GM12878 (cell line): ENCODE measurements around the gene IGF2R. TPM values are rescaled to one million over a fixed set of nuclear protein-coding genes. Genes with fewer than 3 reads are reported as not detected.

Source experiments
- ATAC-seq: fragments of 200-7000 bp; cut with Tn5 transposase; 3 replicates; pipeline ENCODE4 v1.9.1; 2020; ENCODE audit warnings: mild to moderate bottlenecking, moderate library complexity
- BruUV-seq: library from RNA; stranded (reverse); fragments of 400-500 nt; replicated peaks from 2 replicates; lab custom pipeline; 2021; lab: Mats Ljungman, UMichigan
- CTCF ChIA-PET: fragments of 300-600 bp; sonication (Branson Sonifier 250); formaldehyde crosslinking; extraction: SDS; loops from one replicate; lab custom pipeline; 2021; ENCODE audit warnings: inconsistent platforms; lab: Yijun Ruan, JAX
- POLR2A ChIA-PET: fragments of 350-600 bp; formaldehyde crosslinking; extraction: SDS; loops from one replicate; lab custom pipeline; 2021; ENCODE audit warnings: inconsistent platforms; lab: Charles Lee
- RAD21 ChIA-PET: fragments of 300-600 bp; sonication (Branson Sonifier 250); formaldehyde crosslinking; loops from one replicate; lab custom pipeline; 2023; ENCODE audit warnings: antibody characterized with exemption; ENCODE audit not compliant: unreplicated experiment; lab: Charles Lee
- SMC1A ChIA-PET: fragments of 300-600 bp; sonication (Branson Sonifier 250); formaldehyde crosslinking; loops from one replicate; lab custom pipeline; 2023; ENCODE audit not compliant: unreplicated experiment, uncharacterized antibody; lab: Charles Lee
- DNase-seq: peaks from one replicate; pipeline ENCODE4 v3.0.0-alpha.2; 2011; ENCODE audit warnings: low read depth, low spot score
- FAIRE-seq: peaks from 3 replicates; lab custom pipeline; 2011; peaks lifted over from hg19 to GRCh38; lab: Jason Lieb, UNC
- H2AFZ ChIP-seq: 2 replicates; pipeline ENCODE4 v1.6.0; 2011; ENCODE audit warnings: low read depth, low read length, control low read depth; ENCODE audit not compliant: control insufficient read depth
- H3K27ac ChIP-seq: 2 replicates; pipeline ENCODE4 v1.5.1; 2011; ENCODE audit warnings: control low read depth; ENCODE audit not compliant: control insufficient read depth, insufficient read depth
- H3K27me3 ChIP-seq, 2 experiments: replicated peaks in 1 of 2; 2 replicates each; pipeline versions ENCODE4 v1.6.0 to v1.6.1; 2011; ENCODE audit warnings: low read length in 1 of 2; ENCODE audit not compliant: control insufficient read depth in 2 of 2, insufficient read depth in 2 of 2
- H3K36me3 ChIP-seq, 2 experiments: 2 replicates each; pipeline ENCODE4 v1.5.1; 2011; ENCODE audit warnings: low read length in 1 of 2; ENCODE audit not compliant: control insufficient read depth in 2 of 2, insufficient read depth in 2 of 2
- H3K4me1 ChIP-seq: 2 replicates; pipeline ENCODE4 v1.6.1; 2011; ENCODE audit warnings: mild to moderate bottlenecking, low read length, moderate library complexity, mixed read lengths; ENCODE audit not compliant: control insufficient read depth, insufficient read depth
- H3K4me2 ChIP-seq: 2 replicates; pipeline ENCODE4 v1.6.0; 2011; ENCODE audit warnings: control low read depth; ENCODE audit not compliant: control insufficient read depth, insufficient read depth
- H3K4me3 ChIP-seq: fragments of 200-600 bp; sonication (generic); 2 replicates; pipeline ENCODE4 v1.5.1; 2016
- H3K79me2 ChIP-seq: 2 replicates; pipeline ENCODE4 v1.6.0; 2011; ENCODE audit warnings: low read length; ENCODE audit not compliant: control insufficient read depth, insufficient read depth
- H3K9ac ChIP-seq: 2 replicates; pipeline ENCODE4 v1.8.0; 2011; ENCODE audit warnings: low read length, control low read depth, mixed read lengths; ENCODE audit not compliant: control insufficient read depth, insufficient read depth
- H3K9me3 ChIP-seq: replicated peaks from 3 replicates; pipeline ENCODE4 v1.5.1; 2011; ENCODE audit warnings: mild to moderate bottlenecking, low read length; ENCODE audit not compliant: control insufficient read depth, insufficient read depth
- H4K20me1 ChIP-seq: 2 replicates; pipeline ENCODE4 v1.6.0; 2011; ENCODE audit not compliant: control insufficient read depth, insufficient read depth
- CEBPB ChIP-seq, 2 experiments: fragments of 150-350 bp in 1 of 2; IDR thresholded peaks; 2 replicates each; pipeline ENCODE4 v1.6.1; 2012 to 2014; ENCODE audit warnings: low read depth in 2 of 2, low read length in 2 of 2, borderline replicate concordance in 1 of 2, inconsistent platforms in 1 of 2
- HDAC6 ChIP-seq: fragments of 200-600 bp; sonication (generic); IDR thresholded peaks from one replicate; pipeline ENCODE4 v1.8.0; 2017; ENCODE audit warnings: antibody characterized with exemption; ENCODE audit not compliant: unreplicated experiment
- MYB ChIP-seq: fragments of 150-350 bp; IDR thresholded peaks from 2 replicates; pipeline ENCODE4 v1.6.1; 2014; ENCODE audit warnings: mild to moderate bottlenecking, low read depth, low read length, borderline replicate concordance
- NKRF ChIP-seq: fragments of 450-650 bp; conservative IDR thresholded peaks from 2 replicates; pipeline ENCODE4 v1.6.1; 2017; ENCODE audit warnings: mild to moderate bottlenecking, moderate library complexity
- RAD51 ChIP-seq: fragments of 450-650 bp; IDR thresholded peaks from 2 replicates; pipeline ENCODE4 v1.6.1; 2016; ENCODE audit warnings: moderate library complexity, mild to moderate bottlenecking, inconsistent platforms
- SIX5 ChIP-seq: IDR thresholded peaks from 2 replicates; pipeline ENCODE4 v1.6.1; 2011; ENCODE audit warnings: mild to moderate bottlenecking, low read depth, low read length, moderate library complexity; ENCODE audit not compliant: severe bottlenecking
- SUZ12 ChIP-seq: fragments of 200-600 bp; sonication (generic); IDR thresholded peaks from one replicate; pipeline ENCODE4 v1.6.1; 2018; ENCODE audit warnings: antibody characterized with exemption, mild to moderate bottlenecking; ENCODE audit not compliant: unreplicated experiment
- TCF7 ChIP-seq: IDR thresholded peaks from 2 replicates; pipeline ENCODE4 v1.6.1; 2014; ENCODE audit warnings: antibody characterized with exemption, borderline replicate concordance
- WGBS: methylation state at CpG from one replicate; pipeline ENCODE4 v1.1.6; 2016; ENCODE audit warnings: low lambda C conversion rate; ENCODE audit not compliant: insufficient replicate concordance, insufficient coverage; ENCODE audit errors: missing lambda C conversion rate; 5-methylcytosine and 5-hydroxymethylcytosine counted together
- in situ Hi-C: fragments of 300-500 bp; cut with MboI; formaldehyde crosslinking; loops from 9 replicates; pipeline ENCODE4 v1.14.3; 2018; ENCODE audit warnings: mixed read lengths
- intact Hi-C: fragments of 100-400 bp; cut with micrococcal nuclease; formaldehyde crosslinking; loops from one replicate; pipeline ENCODE4 v1.14.2; 2022; ENCODE audit not compliant: unreplicated experiment
- polyA plus RNA-seq, 11 experiments: library from polyadenylated mRNA; depleted of rRNA in 4 of 11; unstranded in 6 of 11; stranded (reverse) in 5 of 11; fragments of >200 nt; fragmentation: Nextera tagmentation in 4 of 11; fragmentation: Illumina TruSeq in 1 of 11; extraction: Ambion mirVana in 4 of 11; extraction: Trizol in 1 of 11; gene quantifications; 1 replicate in 1 of 11; 2 replicates in 10 of 11; pipeline versions ENCODE4 v1.2.1 to v1.2.3, GENCODE V29; 2011 to 2016; ENCODE audit warnings: inconsistent platforms in 2 of 11, missing spikeins in 2 of 11, low read depth in 1 of 11
- total RNA-seq, 4 experiments: library from RNA; depleted of rRNA in 3 of 4; stranded (reverse); fragments of >200 nt in 3 of 4; fragmentation: Illumina TruSeq in 1 of 4; extraction: Trizol in 1 of 4; gene quantifications; 2 replicates each; pipeline versions ENCODE4 v1.2.1 to v1.2.3, GENCODE V29; 2013 to 2021

Gene IGF2R
- total and polyA plus RNA-seq, 10 of the 15 experiments (the other 5 are each of a cell fraction or from before 2014, with no cell fraction given), result 1.00 to 40.1 (median 16.8) TPM

- TF ChIP-seq NKRF, result no peak
Measured at GRCh38 chr6:160093061-160093460, 124.2 kb downstream of the IGF2R start (continued).

- POLR2A ChIA-PET, result no interaction called here
- CTCF ChIA-PET, result no interaction called here
- no peaks in the 10 kb centered on the region for H4K20me1 ChIP-seq
- no peak overlapping the region for H3K27ac ChIP-seq
- intact Hi-C loops (no loop called here), in situ Hi-C loops (no loop called here)
- no peak for FAIRE-seq
- TF ChIP-seq MYB (no peak), HDAC6 (no peak), CEBPB (IDR thresholded peaks at IDR 0.05; ENCODE audit: borderline replicate concordance in 1 of 2, low read depth in 2 of 2, low read length in 2 of 2) (no peak), SIX5 (no peak), TCF7 (no peak), SUZ12 (no peak), RAD51 (no peak)
- RAD21 ChIA-PET, result no interaction called here
- DNase-seq, result no peak
- no peaks in the 10 kb centered on the region for H3K4me1 ChIP-seq
- no peaks in the 10 kb centered on the region for H3K9me3 ChIP-seq
- H3K27me3 ChIP-seq, result no peaks in the 10 kb centered on the region
- WGBS, result 99% methylated on average over 4 of the region's 4 CpGs
- no peak overlapping the region for H2AFZ ChIP-seq
- no peaks in the 10 kb centered on the region for H3K79me2 ChIP-seq
- BruUV-seq, result no TSS peak
- SMC1A ChIA-PET, result no interaction called here
- H3K36me3 ChIP-seq, result peaks cover 15 to 23% of the 10 kb centered on the region in 2 experiments
- H3K4me2 ChIP-seq, result no peak overlapping the region
- no peak for ATAC-seq
- no peak overlapping the region for H3K4me3 ChIP-seq
- no peak overlapping the region for H3K9ac ChIP-seq
Measured at GRCh38 chr6:160093946-160094345, 125.1 kb downstream of the IGF2R start.
